HG03432 (cell line): Measurements from ENCODE around the gene PRMT7.

Experiments
- ATAC-seq: cut with Tn5 transposase; IDR thresholded peaks from one replicate; pipeline ENCODE4 v1.9.1; 2021; ENCODE audit warnings: mild to moderate bottlenecking, moderate library complexity; ENCODE audit not compliant: unreplicated experiment

Gene PRMT7

GRCh38 chr16:68373528-68374245 is 62.9 kb downstream of the PRMT7 start:
- no peak for ATAC-seq

DNA sequence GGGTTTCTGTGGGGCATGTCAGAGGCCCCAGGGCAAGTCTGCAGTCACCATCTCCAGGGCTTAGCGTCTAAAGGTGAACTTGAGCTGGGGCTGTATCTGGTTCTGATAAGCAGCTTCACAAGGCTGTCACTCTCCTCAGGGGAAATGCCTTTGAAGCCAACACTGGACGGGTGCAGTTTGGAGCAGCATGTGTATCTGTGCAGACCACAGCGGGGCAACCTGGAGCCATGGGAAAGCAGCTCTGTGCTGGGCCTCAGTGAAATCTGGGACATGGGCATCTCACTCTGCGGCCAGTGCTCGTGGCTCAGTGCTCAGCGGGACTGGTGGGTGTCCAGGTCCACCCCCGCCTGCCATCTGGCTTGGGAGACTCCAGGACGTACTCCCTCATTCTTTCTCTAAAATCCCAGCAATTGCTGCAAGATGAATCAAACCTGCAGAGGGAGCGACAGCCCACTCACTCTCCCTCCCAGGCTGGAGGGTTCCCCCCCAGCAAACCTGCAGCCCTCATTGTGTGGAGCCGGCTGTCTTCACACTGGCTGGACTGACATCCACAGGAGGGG is 63.5 kb downstream of the PRMT7 start:
- no peak for ATAC-seq

GRCh38 chr16:68374961-68375660 is 64.3 kb downstream of the PRMT7 start:
- no peak for ATAC-seq

DNA sequence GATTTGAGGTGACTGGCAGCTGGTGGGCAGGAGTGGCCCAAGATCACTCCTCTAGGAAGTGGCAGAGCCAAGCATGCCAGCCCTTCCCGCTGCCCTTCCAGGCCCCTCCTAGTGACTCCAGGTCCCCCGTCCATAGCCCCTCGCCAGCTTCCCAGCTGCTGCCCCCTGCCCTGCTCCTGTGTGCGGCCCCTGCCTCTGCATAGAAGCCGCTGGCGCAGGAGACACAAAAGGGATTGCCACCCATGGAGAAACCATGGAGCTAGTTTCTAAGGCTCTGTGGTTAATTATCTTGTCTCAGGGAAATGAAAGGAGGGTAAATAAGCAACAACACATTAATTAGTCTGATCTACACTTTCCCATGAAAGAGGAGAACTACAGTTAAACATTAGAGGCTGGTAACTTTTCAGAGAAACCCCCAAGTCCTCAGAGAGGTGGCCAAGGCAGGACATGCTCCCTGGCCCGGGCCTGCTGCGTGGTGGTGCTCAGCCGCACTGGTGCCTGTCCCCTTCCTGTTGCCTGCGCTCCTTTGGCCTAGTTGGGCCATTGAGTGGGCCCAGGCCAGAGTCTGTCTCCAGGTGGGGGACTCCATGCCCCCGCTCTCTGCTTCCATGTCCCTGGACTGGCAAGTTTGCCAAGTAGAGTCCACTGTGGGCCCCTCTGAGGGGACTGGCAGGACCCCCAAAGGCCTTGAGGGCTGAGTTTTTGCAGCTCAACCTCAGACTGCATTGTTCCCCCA is 65.2 kb downstream of the PRMT7 start:
- no peak for ATAC-seq

DNA sequence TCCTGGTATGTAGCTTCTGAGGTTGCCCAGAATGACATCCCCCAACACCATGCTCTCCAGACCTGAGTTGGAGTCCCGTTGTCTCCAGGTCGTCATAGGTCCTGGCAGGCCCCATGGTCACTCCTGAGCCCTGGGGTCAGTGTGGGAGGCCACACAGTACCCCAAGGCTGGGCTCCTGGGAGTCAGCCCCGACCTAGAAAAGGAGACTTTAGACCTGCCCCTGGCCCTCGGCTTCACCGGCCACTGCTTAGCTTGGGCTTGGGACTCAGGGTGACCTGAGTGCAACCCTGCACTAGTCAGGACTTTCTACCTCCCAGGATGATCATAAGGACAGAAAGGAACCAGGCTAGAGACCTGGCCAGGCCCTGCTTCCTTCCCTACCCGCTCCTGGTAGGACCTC is 65.8 kb downstream of the PRMT7 start:
- no peak for ATAC-seq

GRCh38 chr16:68377221-68377620 is 66.4 kb downstream of the PRMT7 start:
- no peak for ATAC-seq

GRCh38 chr16:68377667-68378393 is 67.0 kb downstream of the PRMT7 start:
- ATAC-seq, result no peak

DNA sequence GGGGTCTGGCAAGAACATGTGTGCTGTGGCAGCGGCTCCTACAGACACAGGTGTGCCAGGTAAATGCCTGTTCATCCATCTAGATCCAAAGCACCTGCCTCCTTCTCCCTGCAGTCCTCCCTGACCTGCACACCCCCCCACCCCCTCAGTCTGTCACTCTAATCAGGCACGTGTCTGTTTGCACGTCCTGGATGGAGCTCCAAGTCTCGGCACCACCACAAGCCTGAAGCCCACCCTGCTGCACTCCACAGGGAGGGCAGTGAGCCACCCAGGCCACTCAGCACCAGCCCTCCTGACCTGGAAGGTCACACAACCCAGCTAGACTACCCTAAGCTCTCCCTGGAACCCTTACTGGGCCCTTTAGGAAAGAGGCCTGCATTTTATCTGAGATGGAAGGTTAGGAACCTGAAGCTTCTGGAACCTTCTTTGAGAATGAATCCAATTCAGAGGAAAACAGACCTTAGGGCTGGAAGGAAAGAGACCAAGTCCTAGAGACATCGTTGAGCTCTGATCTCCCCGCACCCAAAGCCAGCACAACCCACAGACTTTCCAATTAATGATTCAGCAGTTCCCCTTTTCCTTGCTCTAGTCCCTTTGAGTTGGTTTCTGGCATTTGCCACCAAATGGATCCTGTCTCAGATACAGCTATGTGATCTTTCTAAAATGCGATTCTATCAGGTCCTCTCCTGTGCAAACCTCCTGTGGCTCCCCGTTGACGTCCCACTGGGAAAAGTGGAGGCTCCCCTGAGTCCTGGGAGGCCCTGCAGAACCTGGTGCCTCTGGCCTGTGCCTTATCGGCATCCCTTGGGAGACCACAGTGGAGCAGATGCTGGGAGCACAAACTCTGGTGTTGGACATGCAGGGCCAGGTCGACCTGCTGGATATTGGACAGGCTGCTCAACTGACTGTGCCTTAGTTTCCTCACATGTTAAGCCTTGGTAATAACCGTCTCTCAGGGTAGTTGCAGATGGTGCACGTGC is 67.9 kb downstream of the PRMT7 start:
- ATAC-seq, result no peak

GRCh38 chr16:68379472-68380347 is 68.9 kb downstream of the PRMT7 start:
- ATAC-seq, result no peak

- no peak for ATAC-seq
Measured at GRCh38 chr16:68380348-68380670, 69.5 kb downstream of the PRMT7 start.

DNA sequence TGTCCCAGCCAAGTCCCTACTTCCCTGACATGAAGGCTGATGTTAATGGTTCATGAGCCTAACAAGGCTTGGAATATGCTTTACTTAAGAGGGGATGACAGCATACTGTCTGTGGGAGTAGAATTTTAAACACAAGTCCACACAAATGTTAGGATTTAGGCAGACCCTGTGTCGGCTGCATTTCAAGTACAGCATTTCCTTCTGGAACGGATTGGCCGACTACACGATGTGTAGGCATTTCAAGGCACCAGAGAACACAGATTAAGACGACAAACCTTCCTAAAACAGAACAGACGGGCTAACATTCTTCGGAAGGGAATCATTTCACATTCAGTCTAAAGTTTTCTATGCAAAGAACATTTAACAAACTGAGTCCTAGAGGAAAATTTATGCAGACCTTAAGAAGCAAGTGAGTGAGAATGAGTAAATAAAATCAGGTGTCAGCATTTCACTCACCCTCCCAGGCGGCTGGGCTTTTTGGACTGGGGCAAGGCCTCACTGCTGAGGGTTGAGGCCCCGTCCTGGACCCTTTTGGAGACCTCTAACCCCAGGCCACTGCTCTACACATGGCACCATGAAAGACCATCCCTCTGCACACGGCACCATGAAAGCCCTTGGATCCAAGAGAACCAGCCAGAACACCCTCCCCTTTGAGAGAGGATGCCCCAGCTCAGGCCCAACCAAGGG is 70.0 kb downstream of the PRMT7 start:
- ATAC-seq, result no peak

DNA sequence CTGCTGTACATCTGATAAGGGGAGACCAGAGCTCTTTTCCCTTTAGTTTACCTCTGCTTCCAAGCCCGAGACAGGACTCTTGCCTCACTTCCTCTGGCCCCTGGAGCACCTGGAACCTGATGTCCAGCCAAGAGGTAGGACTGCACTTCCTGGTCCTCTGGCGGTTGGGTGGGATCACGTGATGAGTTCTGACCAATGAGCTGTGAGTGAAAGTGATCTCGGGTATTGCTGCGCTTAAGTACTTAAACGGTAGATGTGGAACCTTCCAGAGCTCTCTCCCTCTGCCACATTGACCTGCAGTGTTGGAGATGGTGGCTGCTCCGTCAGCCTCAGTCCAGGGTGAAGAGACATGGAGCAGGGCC is 70.5 kb downstream of the PRMT7 start:
- ATAC-seq, result no peak

- peak; percentile 49 for ATAC-seq
Measured at GRCh38 chr16:68382296-68382718, 71.5 kb downstream of the PRMT7 start.

GRCh38 chr16:68383858-68384257 is 73.0 kb downstream of the PRMT7 start:
- ATAC-seq, result no peak

DNA sequence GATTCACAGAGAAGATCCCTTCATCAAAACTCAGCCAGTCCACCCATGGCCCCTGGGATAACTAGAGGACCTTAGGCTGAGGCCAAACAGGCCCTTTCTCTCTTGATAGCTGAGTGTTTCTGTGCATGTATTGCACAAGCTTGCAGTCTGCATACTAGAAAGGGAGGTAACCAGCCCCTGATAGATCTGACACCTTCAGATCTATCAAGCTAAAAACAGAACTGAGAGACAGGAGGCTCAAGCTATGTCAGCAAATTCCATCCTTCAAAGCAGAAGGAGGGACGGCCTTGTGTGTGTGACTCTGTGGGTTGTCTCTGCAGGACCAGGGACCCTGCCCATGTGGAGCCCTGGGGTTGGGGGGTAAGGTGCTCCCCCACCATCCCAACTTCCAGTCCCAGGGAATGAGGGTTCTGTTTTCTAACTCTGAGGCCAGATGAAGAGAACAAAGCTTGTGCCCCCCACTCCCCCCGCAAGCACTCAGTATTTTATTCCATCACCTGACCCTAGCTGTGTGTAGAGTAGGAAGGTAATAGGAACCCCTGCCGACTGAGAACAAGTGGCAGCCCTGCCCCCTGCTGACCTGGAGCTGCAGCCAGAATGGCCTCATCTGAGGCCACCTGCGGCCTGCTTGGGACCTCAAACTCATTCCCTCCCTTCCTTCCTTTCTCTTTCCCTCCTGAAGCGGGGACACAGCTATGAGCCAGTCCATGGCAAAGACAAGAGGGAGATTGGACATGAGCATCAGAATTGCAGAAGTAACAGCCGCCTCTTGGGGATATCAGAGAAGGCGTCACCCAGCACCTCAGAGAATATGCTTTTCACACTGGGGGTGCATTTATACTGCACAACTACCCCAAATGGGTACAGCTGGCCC is 73.7 kb downstream of the PRMT7 start:
- peak; percentile 47 for ATAC-seq

DNA sequence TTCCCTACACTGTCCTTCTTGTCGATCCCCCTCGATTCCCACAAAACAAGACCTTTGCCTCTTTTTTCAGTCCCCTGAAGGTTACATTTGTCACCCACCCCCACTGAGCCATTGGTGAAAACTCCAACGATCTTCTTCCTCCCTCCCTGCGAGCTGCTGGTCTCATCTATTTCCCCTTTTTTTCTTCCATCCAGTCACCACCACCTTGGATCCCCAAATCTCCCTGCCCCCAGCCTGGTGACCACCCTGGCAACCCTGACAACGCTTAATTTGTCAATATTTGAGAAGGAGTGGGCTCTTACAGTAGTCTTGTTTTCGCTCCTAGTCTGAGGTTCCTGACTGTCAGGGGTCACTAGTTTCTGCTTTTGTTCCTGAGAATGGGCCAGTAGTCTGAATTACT is 74.6 kb downstream of the PRMT7 start:
- ATAC-seq, result no peak

GRCh38 chr16:68386628-68387027 is 75.8 kb downstream of the PRMT7 start:
- no peak for ATAC-seq
